Astrocyte (in vitro differentiated cells and primary cell): Measurements from ENCODE around the gene FAM107B.

Experiments
- EZH2 ChIP-seq: IDR thresholded peaks from 2 replicates; pipeline ENCODE4 v1.6.1; 2012; ENCODE audit warnings: mild to moderate bottlenecking, low read length, inconsistent platforms; ENCODE audit not compliant: insufficient read depth
- TF ChIP-seq, protein P1 (sequence below): IDR thresholded peaks from 2 replicates; pipeline ENCODE4 v1.5.1; 2011; ENCODE audit warnings: low read depth, mild to moderate bottlenecking, inconsistent platforms, low read length, moderate library complexity; ENCODE audit not compliant: insufficient read depth

- TF ChIP-seq, protein P1, sequence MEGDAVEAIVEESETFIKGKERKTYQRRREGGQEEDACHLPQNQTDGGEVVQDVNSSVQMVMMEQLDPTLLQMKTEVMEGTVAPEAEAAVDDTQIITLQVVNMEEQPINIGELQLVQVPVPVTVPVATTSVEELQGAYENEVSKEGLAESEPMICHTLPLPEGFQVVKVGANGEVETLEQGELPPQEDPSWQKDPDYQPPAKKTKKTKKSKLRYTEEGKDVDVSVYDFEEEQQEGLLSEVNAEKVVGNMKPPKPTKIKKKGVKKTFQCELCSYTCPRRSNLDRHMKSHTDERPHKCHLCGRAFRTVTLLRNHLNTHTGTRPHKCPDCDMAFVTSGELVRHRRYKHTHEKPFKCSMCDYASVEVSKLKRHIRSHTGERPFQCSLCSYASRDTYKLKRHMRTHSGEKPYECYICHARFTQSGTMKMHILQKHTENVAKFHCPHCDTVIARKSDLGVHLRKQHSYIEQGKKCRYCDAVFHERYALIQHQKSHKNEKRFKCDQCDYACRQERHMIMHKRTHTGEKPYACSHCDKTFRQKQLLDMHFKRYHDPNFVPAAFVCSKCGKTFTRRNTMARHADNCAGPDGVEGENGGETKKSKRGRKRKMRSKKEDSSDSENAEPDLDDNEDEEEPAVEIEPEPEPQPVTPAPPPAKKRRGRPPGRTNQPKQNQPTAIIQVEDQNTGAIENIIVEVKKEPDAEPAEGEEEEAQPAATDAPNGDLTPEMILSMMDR, result no peak
- TF ChIP-seq EZH2, result no peak
Observed at GRCh38 chr10:14601326-14601725, 173.4 kb downstream of the FAM107B start.
